GM12891 (cell line): Measurements from ENCODE around the gene ADAM10.
A peak's percentile ranks its signal among the peaks of the same experiment; 100 is the strongest.

ENCODE experiments used
- DNase-seq: peaks from one replicate; pipeline ENCODE4 v3.0.0; 2011; ENCODE audit warnings: low spot score; ENCODE audit not compliant: insufficient read length
- FAIRE-seq: peaks from 2 replicates; lab custom pipeline; 2011; peaks lifted over from hg19 to GRCh38; lab: Jason Lieb, UNC
- PAX5 ChIP-seq: IDR thresholded peaks from 2 replicates; pipeline ENCODE4 v1.6.1; 2011; ENCODE audit warnings: low read length, moderate library complexity, mild to moderate bottlenecking; ENCODE audit not compliant: insufficient read depth, severe bottlenecking
- POLR2A ChIP-seq: IDR thresholded peaks from 2 replicates; pipeline ENCODE4 v1.6.1; 2011; ENCODE audit warnings: low read depth, low read length, control low read depth
- POLR2AphosphoS5 ChIP-seq: IDR thresholded peaks from 2 replicates; pipeline ENCODE4 v1.6.1; 2011; ENCODE audit warnings: low read depth, low read length, control low read depth
- POU2F2 ChIP-seq: IDR thresholded peaks from 2 replicates; pipeline ENCODE4 v1.6.1; 2011; ENCODE audit warnings: low read depth, mild to moderate bottlenecking, control low read depth, low read length, moderate library complexity
- SPI1 ChIP-seq: IDR thresholded peaks from 2 replicates; pipeline ENCODE4 v1.6.1; 2011; ENCODE audit warnings: low read depth, low read length, control low read depth
- TAF1 ChIP-seq: IDR thresholded peaks from 2 replicates; pipeline ENCODE4 v1.6.1; 2011; ENCODE audit warnings: low read depth, low read length, control low read depth

Gene ADAM10

DNA sequence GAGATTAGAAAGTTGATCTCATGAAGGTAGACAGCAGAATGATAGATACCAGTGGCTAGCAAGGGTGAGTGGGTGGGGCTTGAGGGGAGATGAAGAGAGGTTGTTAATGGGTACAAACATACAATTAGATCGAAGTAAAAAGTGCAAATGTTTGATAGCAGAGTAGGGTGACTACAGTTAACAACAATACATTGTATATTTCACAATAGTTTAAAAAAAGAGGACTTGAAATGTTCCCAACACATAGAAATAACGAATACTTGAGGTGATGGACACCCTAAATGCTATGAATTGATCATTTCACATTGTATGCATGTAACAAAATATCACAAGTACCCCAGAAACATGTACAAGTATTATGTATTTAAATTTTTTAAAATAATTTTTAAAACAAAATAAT is 47.3 kb downstream of the ADAM10 start:
- no peak for DNase-seq
- FAIRE-seq, result no peak
- TF ChIP-seq TAF1 (no peak), POLR2A (no peak), POLR2AphosphoS5 (no peak), PAX5 (no peak)

- no peak for DNase-seq
- TF ChIP-seq POLR2AphosphoS5 (no peak), POU2F2 (no peak), PAX5 (no peak), TAF1 (no peak), SPI1 (no peak), POLR2A (no peak)
- FAIRE-seq, result peak; percentile 31
These were observed 48.1 kb downstream of the ADAM10 start for GRCh38 chr15:58701376-58701775.

DNA sequence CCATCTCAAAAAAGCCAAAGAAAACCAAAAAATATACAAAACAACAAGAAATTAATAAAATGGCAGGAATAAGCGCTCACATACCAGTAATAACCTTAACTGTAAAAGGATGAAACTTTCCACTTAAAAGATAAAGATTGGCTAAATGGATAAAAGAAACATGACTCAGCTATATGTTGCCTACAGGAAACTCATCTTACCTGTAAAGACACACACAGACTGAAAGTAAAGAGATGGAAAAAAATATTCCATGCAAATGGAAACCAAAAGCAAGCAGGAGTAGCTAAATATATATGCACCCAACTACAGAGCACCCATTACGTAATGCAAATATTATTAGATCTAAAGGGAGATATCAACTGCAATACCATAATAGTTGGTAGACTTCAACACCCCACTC is 49.7 kb downstream of the ADAM10 start:
- TF ChIP-seq POU2F2 (no peak), TAF1 (no peak), POLR2AphosphoS5 (no peak), POLR2A (no peak), SPI1 (no peak), PAX5 (no peak)
- no peak for FAIRE-seq

DNA sequence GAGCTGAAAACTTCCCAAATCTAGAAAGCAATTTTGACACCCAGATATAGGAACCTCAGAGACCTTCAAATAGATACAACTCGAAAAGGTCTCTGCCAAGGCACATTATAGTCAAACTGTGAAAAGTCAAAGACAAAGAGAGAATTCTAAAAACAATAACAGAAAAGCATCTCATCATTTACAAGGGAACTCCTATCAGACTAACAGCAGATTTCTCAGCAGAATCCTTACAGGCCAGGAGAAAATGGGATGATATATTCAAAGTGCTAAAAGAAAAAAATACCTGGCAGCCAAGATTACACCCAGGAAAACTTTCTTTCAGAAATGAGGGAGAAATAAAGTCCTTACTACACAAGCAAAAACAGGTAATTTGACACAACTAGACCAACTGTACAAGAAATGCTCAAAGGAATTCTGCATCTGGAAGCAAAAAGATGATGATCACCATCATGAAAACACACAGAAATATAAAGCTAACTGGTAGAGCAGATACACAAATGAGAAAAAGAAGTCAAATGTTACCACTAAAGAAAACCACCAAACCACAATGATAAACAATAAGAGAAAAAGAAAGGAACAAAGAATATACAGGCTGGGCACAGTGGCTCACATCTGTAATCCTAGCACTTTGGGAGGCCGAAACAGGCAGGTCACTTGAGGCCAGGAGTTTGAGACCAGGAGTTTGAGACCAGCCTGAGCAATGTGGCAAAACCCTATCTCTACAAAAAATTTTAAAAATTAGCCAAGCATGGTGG is 50.4 kb downstream of the ADAM10 start:
- TF ChIP-seq POLR2AphosphoS5 (no peak), SPI1 (no peak), TAF1 (no peak), POU2F2 (no peak), PAX5 (no peak), POLR2A (no peak)
- FAIRE-seq (no peak), DNase-seq (no peak)

More for the DNA sequence above, 49.7 kb downstream of the ADAM10 start:
- no peak for DNase-seq

DNA sequence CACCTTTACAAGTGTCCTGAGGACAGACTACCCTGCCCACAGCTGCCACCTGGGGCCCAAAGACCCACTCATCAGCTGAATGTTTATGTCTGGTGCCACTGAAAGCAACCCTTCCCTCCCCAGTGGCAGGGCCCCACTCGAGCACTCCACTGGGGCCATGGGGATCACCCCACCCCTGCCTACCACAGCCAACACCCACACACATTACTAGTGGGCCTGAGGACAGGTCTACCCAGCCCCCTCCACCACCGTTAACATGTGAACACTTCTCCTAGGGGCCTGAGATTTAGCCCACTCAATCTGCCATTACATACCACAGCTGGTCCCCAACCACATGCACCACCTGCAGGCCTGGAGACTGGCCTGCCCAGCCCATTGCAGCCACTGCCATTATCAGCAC is 52.3 kb downstream of the ADAM10 start:
- no peak for FAIRE-seq
- DNase-seq, result no peak
- TF ChIP-seq TAF1, result no peak
- no peak for TF ChIP-seq POLR2A
- TF ChIP-seq PAX5, result no peak
- TF ChIP-seq SPI1, result no peak

DNA sequence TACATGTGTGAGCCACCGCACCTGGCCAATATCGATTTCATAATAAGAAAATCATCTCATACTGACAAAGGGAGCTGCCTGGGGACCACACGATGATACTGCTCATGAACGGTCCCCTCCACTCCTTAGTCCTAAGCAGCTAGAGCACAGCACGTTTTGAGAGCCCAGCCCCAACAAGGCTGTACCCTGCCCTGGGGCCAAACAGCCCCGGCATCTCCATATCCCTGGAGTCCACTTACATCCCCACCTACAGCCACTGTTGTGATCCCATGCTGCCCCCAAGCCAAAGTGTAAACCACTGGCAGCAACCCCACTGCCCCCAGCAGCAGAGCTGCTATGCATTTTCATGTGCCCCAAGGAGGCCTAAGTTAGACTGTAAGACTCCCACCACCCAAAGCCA is 52.8 kb downstream of the ADAM10 start:
- TF ChIP-seq TAF1, result no peak
- no peak for TF ChIP-seq SPI1
- TF ChIP-seq POU2F2, result no peak
- no peak for TF ChIP-seq PAX5
- no peak for TF ChIP-seq POLR2A
- no peak for TF ChIP-seq POLR2AphosphoS5
- DNase-seq, result no peak
- no peak for FAIRE-seq

DNA sequence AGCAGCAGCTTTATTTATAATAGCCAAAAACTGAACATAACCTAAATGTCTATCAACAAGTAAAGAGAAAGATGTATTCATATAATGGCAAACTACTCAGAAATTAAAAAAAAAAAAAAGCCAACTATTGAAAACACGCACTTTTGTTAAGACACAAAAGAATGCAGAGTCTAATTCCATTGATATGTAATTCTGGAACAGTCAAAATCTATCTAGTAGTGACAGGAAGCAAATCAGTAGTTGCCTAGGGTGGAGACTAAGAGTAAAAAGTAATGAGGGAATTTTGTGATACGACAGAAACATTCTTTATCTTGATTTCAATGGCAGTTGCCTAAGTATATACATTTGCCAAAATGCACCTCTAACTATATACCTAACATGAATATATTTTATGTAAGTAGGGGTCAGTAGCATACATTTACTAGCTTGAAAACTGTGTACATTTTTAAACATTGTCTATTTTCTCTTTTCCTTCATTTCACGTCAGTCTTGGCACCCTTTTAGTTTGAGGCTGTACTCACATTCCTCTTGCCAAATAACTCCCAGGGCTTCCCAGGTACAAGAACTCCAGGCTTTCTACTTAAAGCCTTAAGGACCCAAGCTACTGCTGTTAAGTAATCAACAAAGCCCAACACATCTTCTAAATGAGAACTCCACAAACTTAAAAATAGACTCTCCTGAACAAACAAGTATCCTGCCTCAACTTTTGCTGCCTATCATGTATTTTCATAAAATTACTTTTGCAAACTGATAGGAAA is 54.7 kb downstream of the ADAM10 start:
- DNase-seq (no peak), FAIRE-seq (no peak)
- TF ChIP-seq PAX5 (no peak), TAF1 (no peak), POLR2AphosphoS5 (no peak), SPI1 (no peak), POLR2A (no peak), POU2F2 (no peak)

GRCh38 chr15:58690703-58691102 is 58.8 kb downstream of the ADAM10 start:
- DNase-seq, result no peak
- no peak for TF ChIP-seq PAX5
- no peak for TF ChIP-seq SPI1
- peak; percentile 75 for FAIRE-seq

GRCh38 chr15:58689646-58690045 is 59.9 kb downstream of the ADAM10 start:
- DNase-seq (no peak), FAIRE-seq (no peak)

More at GRCh38 chr15:58689646-58690045, 59.9 kb downstream of the ADAM10 start:
- TF ChIP-seq SPI1 (no peak), PAX5 (no peak), POLR2A (no peak), POU2F2 (no peak), POLR2AphosphoS5 (no peak), TAF1 (no peak)
